Choroid plexus epithelial cell (primary cell): Measurements from ENCODE around the gene MYO1A.

ENCODE experiments used
- DNase-seq: peaks from one replicate; pipeline ENCODE4 v3.0.0-alpha.2; 2010; ENCODE audit warnings: low read depth
- H3K4me3 ChIP-seq: 2 replicates; pipeline ENCODE4 v1.5.1; 2011; ENCODE audit warnings: low read depth, mild to moderate bottlenecking, control low read depth, low read length, moderate library complexity
- TF ChIP-seq, protein P1 (sequence below): conservative IDR thresholded peaks from 2 replicates; pipeline ENCODE4 v1.5.1; 2011; ENCODE audit warnings: low read depth, mild to moderate bottlenecking, control low read depth, inconsistent platforms, low read length, moderate library complexity

Gene MYO1A

DNA sequence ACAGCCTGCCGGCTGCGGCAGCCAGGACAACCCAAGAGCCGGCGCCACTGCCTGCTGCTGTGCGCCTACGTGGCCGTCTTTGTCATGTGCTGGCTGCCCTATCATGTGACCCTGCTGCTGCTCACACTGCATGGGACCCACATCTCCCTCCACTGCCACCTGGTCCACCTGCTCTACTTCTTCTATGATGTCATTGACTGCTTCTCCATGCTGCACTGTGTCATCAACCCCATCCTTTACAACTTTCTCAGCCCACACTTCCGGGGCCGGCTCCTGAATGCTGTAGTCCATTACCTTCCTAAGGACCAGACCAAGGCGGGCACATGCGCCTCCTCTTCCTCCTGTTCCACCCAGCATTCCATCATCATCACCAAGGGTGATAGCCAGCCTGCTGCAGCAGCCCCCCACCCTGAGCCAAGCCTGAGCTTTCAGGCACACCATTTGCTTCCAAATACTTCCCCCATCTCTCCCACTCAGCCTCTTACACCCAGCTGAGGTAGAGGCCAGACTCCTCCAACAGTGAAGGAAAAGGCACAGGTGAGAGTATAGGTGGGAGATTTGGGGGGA lies 53.9 kb downstream of the MYO1A start:
- TF ChIP-seq, protein P1, sequence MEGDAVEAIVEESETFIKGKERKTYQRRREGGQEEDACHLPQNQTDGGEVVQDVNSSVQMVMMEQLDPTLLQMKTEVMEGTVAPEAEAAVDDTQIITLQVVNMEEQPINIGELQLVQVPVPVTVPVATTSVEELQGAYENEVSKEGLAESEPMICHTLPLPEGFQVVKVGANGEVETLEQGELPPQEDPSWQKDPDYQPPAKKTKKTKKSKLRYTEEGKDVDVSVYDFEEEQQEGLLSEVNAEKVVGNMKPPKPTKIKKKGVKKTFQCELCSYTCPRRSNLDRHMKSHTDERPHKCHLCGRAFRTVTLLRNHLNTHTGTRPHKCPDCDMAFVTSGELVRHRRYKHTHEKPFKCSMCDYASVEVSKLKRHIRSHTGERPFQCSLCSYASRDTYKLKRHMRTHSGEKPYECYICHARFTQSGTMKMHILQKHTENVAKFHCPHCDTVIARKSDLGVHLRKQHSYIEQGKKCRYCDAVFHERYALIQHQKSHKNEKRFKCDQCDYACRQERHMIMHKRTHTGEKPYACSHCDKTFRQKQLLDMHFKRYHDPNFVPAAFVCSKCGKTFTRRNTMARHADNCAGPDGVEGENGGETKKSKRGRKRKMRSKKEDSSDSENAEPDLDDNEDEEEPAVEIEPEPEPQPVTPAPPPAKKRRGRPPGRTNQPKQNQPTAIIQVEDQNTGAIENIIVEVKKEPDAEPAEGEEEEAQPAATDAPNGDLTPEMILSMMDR: no peak
- H3K4me3 ChIP-seq: no peak overlapping the region
- DNase-seq: no peak

DNA sequence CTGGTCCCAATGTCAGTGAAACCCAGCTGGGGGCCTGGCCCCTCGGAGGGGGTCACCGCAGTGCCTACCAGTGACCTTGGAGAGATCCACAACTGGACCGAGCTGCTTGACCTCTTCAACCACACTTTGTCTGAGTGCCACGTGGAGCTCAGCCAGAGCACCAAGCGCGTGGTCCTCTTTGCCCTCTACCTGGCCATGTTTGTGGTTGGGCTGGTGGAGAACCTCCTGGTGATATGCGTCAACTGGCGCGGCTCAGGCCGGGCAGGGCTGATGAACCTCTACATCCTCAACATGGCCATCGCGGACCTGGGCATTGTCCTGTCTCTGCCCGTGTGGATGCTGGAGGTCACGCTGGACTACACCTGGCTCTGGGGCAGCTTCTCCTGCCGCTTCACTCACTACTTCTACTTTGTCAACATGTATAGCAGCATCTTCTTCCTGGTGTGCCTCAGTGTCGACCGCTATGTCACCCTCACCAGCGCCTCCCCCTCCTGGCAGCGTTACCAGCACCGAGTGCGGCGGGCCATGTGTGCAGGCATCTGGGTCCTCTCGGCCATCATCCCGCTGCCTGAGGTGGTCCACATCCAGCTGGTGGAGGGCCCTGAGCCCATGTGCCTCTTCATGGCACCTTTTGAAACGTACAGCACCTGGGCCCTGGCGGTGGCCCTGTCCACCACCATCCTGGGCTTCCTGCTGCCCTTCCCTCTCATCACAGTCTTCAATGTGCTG lies 54.6 kb downstream of the MYO1A start:
- no peak for DNase-seq
- no peak overlapping the region for H3K4me3 ChIP-seq
- TF ChIP-seq, protein P1: no peak

- TF ChIP-seq, protein P1: no peak
- H3K4me3 ChIP-seq: no peak overlapping the region
- DNase-seq: no peak
Measured at GRCh38 chr12:56994231-56994746, 55.6 kb downstream of the MYO1A start.

DNA sequence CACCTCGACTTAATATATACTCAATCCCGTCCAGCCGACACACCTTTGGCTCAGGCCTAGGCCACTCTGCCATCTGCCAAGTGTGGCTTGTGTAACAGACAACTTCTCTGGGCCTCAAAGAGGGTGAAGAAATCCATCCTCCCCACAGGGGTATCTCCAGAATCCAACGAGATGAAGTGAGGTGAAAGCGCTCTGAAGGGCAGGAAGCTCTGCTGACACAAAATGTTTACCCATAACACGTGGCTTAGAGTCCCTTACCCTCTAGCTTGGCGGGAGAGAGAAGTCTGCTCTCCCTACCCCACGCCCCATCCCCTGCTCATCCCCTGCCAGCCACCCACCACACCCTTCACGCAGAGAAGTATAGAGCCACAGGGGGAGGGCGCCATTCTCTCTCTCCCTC lies 56.6 kb downstream of the MYO1A start:
- H3K4me3 ChIP-seq: no peak overlapping the region
- TF ChIP-seq, protein P1: no peak
- no peak for DNase-seq

DNA sequence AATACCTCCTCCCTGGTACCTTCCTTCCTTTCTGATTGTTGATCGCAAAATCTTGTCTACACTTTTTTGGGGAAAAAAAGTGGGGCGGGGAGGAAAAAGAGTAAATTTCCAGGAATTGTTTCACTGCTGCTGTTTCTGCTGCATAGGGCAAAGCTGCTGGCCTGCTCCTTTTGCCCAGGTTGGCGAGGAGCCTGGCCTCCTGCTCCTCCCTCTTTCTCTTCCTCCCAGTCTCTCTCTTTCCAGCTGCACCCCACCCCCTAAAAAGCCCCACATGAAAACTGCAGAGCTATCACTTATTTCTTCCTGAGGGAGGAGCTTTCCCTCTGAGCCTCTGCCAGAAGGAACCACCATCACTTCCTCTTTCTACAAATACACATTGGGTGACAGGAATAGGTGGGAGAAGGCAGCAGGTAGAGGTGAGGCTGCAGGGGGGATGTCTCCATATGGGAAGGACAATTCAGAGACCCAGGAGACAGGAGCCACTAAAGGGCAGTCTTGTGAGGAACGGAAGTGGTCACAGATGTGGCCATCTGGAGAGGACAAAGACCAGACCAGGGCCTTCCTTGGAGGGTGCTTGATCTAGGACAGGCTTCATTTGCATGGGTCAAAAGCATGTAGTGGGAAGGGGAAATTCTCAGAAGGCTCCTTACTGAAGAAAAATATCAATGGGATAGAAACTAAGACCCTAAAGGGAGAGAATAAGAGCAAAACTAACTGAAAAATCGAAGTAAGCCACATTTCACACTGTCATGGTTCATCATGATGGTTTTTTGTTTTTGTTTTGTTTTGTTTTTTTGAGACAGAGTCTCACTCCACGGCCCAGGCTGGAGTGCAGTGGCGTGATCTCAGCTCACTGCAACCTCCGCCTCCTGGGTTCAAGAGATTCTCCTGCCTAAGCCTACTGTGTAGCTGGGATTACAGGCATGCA lies 58.3 kb downstream of the MYO1A start:
- TF ChIP-seq, protein P1: no peak
- DNase-seq: no peak
- no peak overlapping the region for H3K4me3 ChIP-seq

- TF ChIP-seq, protein P1: no peak
- no peak overlapping the region for H3K4me3 ChIP-seq
- DNase-seq: no peak
Measured at GRCh38 chr12:56990648-56991318, 59.1 kb downstream of the MYO1A start.
